PC-3 (cell line): ENCODE measurements around the gene CTSF. TPM values are rescaled to one million over a fixed set of nuclear protein-coding genes. Genes with fewer than 3 reads are reported as not detected.

Experiments
- ATAC-seq: fragments of 200-7000 bp; cut with Tn5 transposase; 2 replicates; pipeline ENCODE4 v1.9.1; 2020; ENCODE audit warnings: mild to moderate bottlenecking, moderate library complexity
- BruUV-seq: library from RNA; stranded (reverse); fragments of 400-500 nt; replicated peaks from 2 replicates; lab custom pipeline; 2021; lab: Mats Ljungman, UMichigan
- CTCF ChIA-PET: fragments of 300-600 bp; sonication (Branson Sonifier 250); formaldehyde crosslinking; loops from one replicate; lab custom pipeline; 2022; ENCODE audit warnings: antibody characterized with exemption; lab: Charles Lee
- POLR2A ChIA-PET: fragments of 300-600 bp; sonication (Branson Sonifier 250); formaldehyde crosslinking; loops from one replicate; lab custom pipeline; 2022; ENCODE audit warnings: antibody characterized with exemption; ENCODE audit not compliant: unreplicated experiment; lab: Charles Lee
- DNase-seq: peaks from one replicate; pipeline ENCODE4 v3.0.0-alpha.2; 2015
- H2AFZ ChIP-seq: fragments of 300-600 bp; sonication (generic); 2 replicates; pipeline ENCODE4 v1.6.0; 2016; ENCODE audit warnings: antibody characterized with exemption, low read length
- H3F3A ChIP-seq: fragments of 300-600 bp; sonication (generic); one replicate; pipeline ENCODE4 v1.6.0; 2017; ENCODE audit warnings: antibody characterized with exemption, low read length, control low read depth, mild to moderate bottlenecking; ENCODE audit not compliant: unreplicated experiment
- H3K27ac ChIP-seq: fragments of 300-600 bp; sonication (generic); 2 replicates; pipeline ENCODE4 v1.5.1; 2016; ENCODE audit warnings: mild to moderate bottlenecking, low read length
- H3K27me3 ChIP-seq: fragments of 300-600 bp; sonication (generic); 2 replicates; pipeline ENCODE4 v1.6.1; 2016; ENCODE audit warnings: low read length, mixed read lengths
- H3K36me3 ChIP-seq: fragments of 300-600 bp; sonication (generic); 2 replicates; pipeline ENCODE4 v1.6.1; 2016; ENCODE audit warnings: low read depth, mixed run types, low read length, mixed read lengths
- H3K4me1 ChIP-seq: fragments of 300-600 bp; sonication (generic); 2 replicates; pipeline ENCODE4 v1.5.1; 2016; ENCODE audit warnings: low read length; ENCODE audit not compliant: insufficient read depth
- H3K4me2 ChIP-seq: fragments of 300-600 bp; sonication (generic); 2 replicates; pipeline ENCODE4 v1.6.0; 2016; ENCODE audit warnings: low read length
- H3K4me3 ChIP-seq: fragments of 300-600 bp; sonication (generic); 2 replicates; pipeline ENCODE4 v1.5.1; 2016; ENCODE audit warnings: mild to moderate bottlenecking, low read length, mixed read lengths
- H3K79me2 ChIP-seq: fragments of 300-600 bp; sonication (generic); 2 replicates; pipeline ENCODE4 v1.6.1; 2017; ENCODE audit warnings: low read length, mixed read lengths
- H3K9ac ChIP-seq: fragments of 300-600 bp; sonication (generic); 2 replicates; pipeline ENCODE4 v1.6.0; 2016; ENCODE audit warnings: mild to moderate bottlenecking, low read length
- H3K9me2 ChIP-seq: fragments of 300-600 bp; sonication (generic); replicated peaks from 2 replicates; pipeline ENCODE4 v1.6.1; 2016; ENCODE audit warnings: mixed run types, low read length, mixed read lengths
- H3K9me3 ChIP-seq: fragments of 300-600 bp; sonication (generic); 2 replicates; pipeline ENCODE4 v1.6.1; 2016; ENCODE audit warnings: low read length, mixed read lengths
- H4K20me1 ChIP-seq: fragments of 300-600 bp; sonication (generic); 2 replicates; pipeline ENCODE4 v1.6.1; 2016; ENCODE audit warnings: low read length, mixed read lengths
- CTCF ChIP-seq: fragments of 300-600 bp; sonication (generic); conservative IDR thresholded peaks from 2 replicates; pipeline ENCODE4 v1.5.1; 2017; ENCODE audit warnings: antibody characterized with exemption, low read depth, mild to moderate bottlenecking, low read length
- EZH2 ChIP-seq: fragments of 300-600 bp; sonication (generic); IDR thresholded peaks from one replicate; pipeline ENCODE4 v1.6.1; 2017; ENCODE audit warnings: antibody characterized with exemption, mild to moderate bottlenecking, low read length; ENCODE audit not compliant: unreplicated experiment
- EZH2phosphoT487 ChIP-seq: fragments of 300-600 bp; sonication (generic); IDR thresholded peaks from 2 replicates; pipeline ENCODE4 v1.6.1; 2018; ENCODE audit warnings: mild to moderate bottlenecking, antibody characterized with exemption, low read length, borderline replicate concordance
- intact Hi-C: fragments of 100-400 bp; cut with micrococcal nuclease; formaldehyde crosslinking; loops from 2 replicates; pipeline ENCODE4 v1.9.0; 2023
- total RNA-seq: library from RNA; depleted of rRNA; stranded (reverse); fragments of >200 nt; gene quantifications from 2 replicates; pipeline ENCODE4 v1.2.3, GENCODE V29; 2014

The CTSF gene
- total RNA-seq, 1 experiment from 2014 or later = 9.4 TPM

GRCh38 chr11:66570079-66570849, 1.9 kb upstream of the CTSF start:
- POLR2A ChIA-PET = no interaction called here
- no peak for ATAC-seq
- no TSS peak for BruUV-seq

GRCh38 chr11:66569076-66569475, 670 bp upstream of the CTSF start:
- POLR2A ChIA-PET = interaction anchor here (0.6 kb wide), 1 partner anchor 23 kb away, joined by 3 read pairs; no protein-coding TSS in a partner anchor
- no peaks in the 10 kb centered on the region for H3K36me3 ChIP-seq
- H3K9ac ChIP-seq = no peak overlapping the region
- H3K4me1 ChIP-seq = peaks cover 6% of the 10 kb centered on the region; the same call in 1 of the 2 replicates
- no peaks in the 10 kb centered on the region for H3K79me2 ChIP-seq
- H3K4me2 ChIP-seq = no peak overlapping the region
- no peak for ATAC-seq
- TF ChIP-seq EZH2phosphoT487 = no peak
- TF ChIP-seq CTCF = no peak
- no peak for TF ChIP-seq EZH2
- intact Hi-C loops = no loop called here
- H3K9me2 ChIP-seq = no peaks in the 10 kb centered on the region
- no peaks in the 10 kb centered on the region for H4K20me1 ChIP-seq
- no peak overlapping the region for H3K27ac ChIP-seq
- no TSS peak for BruUV-seq
- no peak overlapping the region for H3K4me3 ChIP-seq
- H3K27me3 ChIP-seq = no peaks in the 10 kb centered on the region
- H2AFZ ChIP-seq = peak overlapping the region; percentile 85; the same call in 1 of the 2 replicates
- no peaks in the 10 kb centered on the region for H3K9me3 ChIP-seq
- DNase-seq = no peak
- CTCF ChIA-PET = interaction anchor here (0.6 kb wide), 1 partner anchor 110 kb away, joined by 3 read pairs; no protein-coding TSS in a partner anchor
- no peaks in the 10 kb centered on the region for H3F3A ChIP-seq

More at GRCh38 chr11:66570079-66570849, 1.9 kb upstream of the CTSF start:
- Histone ChIP-seq H3K27ac (no peak overlapping the region), H3K36me3 (no peaks in the 10 kb centered on the region), H3K27me3 (no peaks in the 10 kb centered on the region), H3K9ac (no peak overlapping the region), H3F3A (no peaks in the 10 kb centered on the region), H3K9me2 (no peaks in the 10 kb centered on the region), H2AFZ (no peak overlapping the region), H3K79me2 (no peaks in the 10 kb centered on the region), H3K9me3 (no peaks in the 10 kb centered on the region), H3K4me3 (no peak overlapping the region), H3K4me1 (peaks cover 6% of the 10 kb centered on the region; the same call in 1 of the 2 replicates), H3K4me2 (no peak overlapping the region), H4K20me1 (no peaks in the 10 kb centered on the region)
- CTCF ChIA-PET = no interaction called here
- no peak for TF ChIP-seq EZH2phosphoT487
- TF ChIP-seq CTCF = no peak
- no peak for TF ChIP-seq EZH2
- DNase-seq = no peak
- intact Hi-C loops = no loop called here

- H3K27ac ChIP-seq = no peak overlapping the region
- TF ChIP-seq EZH2 (no peak), CTCF (no peak), EZH2phosphoT487 (no peak)
- POLR2A ChIA-PET = no interaction called here
- H3K4me3 ChIP-seq = peak overlapping the region; percentile 56; the same call in 1 of the 2 replicates
- H3K4me1 ChIP-seq = peaks cover 6% of the 10 kb centered on the region; the same call in 1 of the 2 replicates
- no peaks in the 10 kb centered on the region for H3K27me3 ChIP-seq
- ATAC-seq (no peak), DNase-seq (no peak)
- CTCF ChIA-PET = no interaction called here
- TSS peak; percentile 51 for BruUV-seq
- peak overlapping the region; percentile 76 for H3K4me2 ChIP-seq
- no peaks in the 10 kb centered on the region for H3K79me2 ChIP-seq
- no peak overlapping the region for H3K9ac ChIP-seq
- H3K9me2 ChIP-seq = no peaks in the 10 kb centered on the region
- no peaks in the 10 kb centered on the region for H3K9me3 ChIP-seq
- intact Hi-C loops = no loop called here
- no peaks in the 10 kb centered on the region for H4K20me1 ChIP-seq
- H3F3A ChIP-seq = no peaks in the 10 kb centered on the region
- no peaks in the 10 kb centered on the region for H3K36me3 ChIP-seq
- H2AFZ ChIP-seq = no peak overlapping the region
Observed at GRCh38 chr11:66567787-66568123, 651 bp downstream of the CTSF start.
